Measurements from ENCODE around the gene ULK1. TPM values are rescaled to one million over a fixed set of nuclear protein-coding genes. Genes with fewer than 3 reads are reported as not detected.

ULK1 gene
- total and polyA plus RNA-seq, 4 donors, result 15.4 to 32.8 (median 22.8) TPM

- Histone ChIP-seq H3K9me3 (ENCODE audit: control insufficient read depth in 4 of 4, insufficient read depth in 3 of 4, low read length in 3 of 4) (no peaks in the 10 kb centered on the region), H3K27me3 (ENCODE audit: control insufficient read depth in 3 of 3, insufficient read depth in 3 of 3, low read length in 2 of 3) (no peaks in the 10 kb centered on the region), H3K36me3 (ENCODE audit: control insufficient read depth in 4 of 4, insufficient read depth in 4 of 4, low read length in 4 of 4) (peaks cover 6 to 79% (median 24%) of the 10 kb centered on the region in 4 donors), H3K4me1 (ENCODE audit: control insufficient read depth in 5 of 5, insufficient read depth in 5 of 5, low read length in 5 of 5) (peaks cover 0 to 3% (median 0%) of the 10 kb centered on the region in 5 donors), H3K27ac (ENCODE audit: low read depth in 1 of 2, low read length in 1 of 2) (peak overlapping the region in 1 of 2 donors; percentile 34), H3K4me3 (no peak overlapping the region), H3K9ac (ENCODE audit: insufficient read depth in 1 of 2, low read length in 2 of 2) (no peak overlapping the region)
- no peak for TF ChIP-seq CTCF (IDR thresholded peaks at IDR 0.05; ENCODE audit: control extremely low read depth, extremely low read depth)
- DNase-seq (no peak), ATAC-seq (ENCODE audit: insufficient read depth, low FRiP score) (no peak)
- whole genome bisulfite sequencing, 2 donors, result 89% methylated on average over 22 of the region's 22 CpGs
Measured at GRCh38 chr12:131911851-131912477, 17.5 kb downstream of the ULK1 start.

- H3K36me3 ChIP-seq (ENCODE audit: control insufficient read depth in 4 of 4, insufficient read depth in 4 of 4, low read length in 4 of 4), result peaks cover 6 to 80% (median 22%) of the 10 kb centered on the region in 4 donors
- peak overlapping the region in 1 of 2 donors; percentile 39 for H3K27ac ChIP-seq (ENCODE audit: low read depth in 1 of 2, low read length in 1 of 2)
- peaks cover 0 to 3% (median 0%) of the 10 kb centered on the region in 5 donors for H3K4me1 ChIP-seq (ENCODE audit: control insufficient read depth in 5 of 5, insufficient read depth in 5 of 5, low read length in 5 of 5)
- no peaks in the 10 kb centered on the region for H3K9me3 ChIP-seq (ENCODE audit: control insufficient read depth in 4 of 4, insufficient read depth in 3 of 4, low read length in 3 of 4)
- no peak overlapping the region for H3K9ac ChIP-seq (ENCODE audit: insufficient read depth in 1 of 2, low read length in 2 of 2)
- WGBS, 2 donors, result 70% methylated on average over 18 to 20 of the region's 20 CpGs
- peak in 2 of 3 donors; percentile 25 to 30 for DNase-seq
- no peak for TF ChIP-seq CTCF (IDR thresholded peaks at IDR 0.05; ENCODE audit: control extremely low read depth, extremely low read depth)
- no peaks in the 10 kb centered on the region for H3K27me3 ChIP-seq (ENCODE audit: control insufficient read depth in 3 of 3, insufficient read depth in 3 of 3, low read length in 2 of 3)
- no peak overlapping the region for H3K4me3 ChIP-seq
- peak; percentile 51 for ATAC-seq (ENCODE audit: insufficient read depth, low FRiP score)
Measured at GRCh38 chr12:131912518-131913274, 18.3 kb downstream of the ULK1 start.

GRCh38 chr12:131913666-131914065 is 19.2 kb downstream of the ULK1 start:
- H3K36me3 ChIP-seq (ENCODE audit: control insufficient read depth in 4 of 4, insufficient read depth in 4 of 4, low read length in 4 of 4), result peaks cover 6 to 80% (median 22%) of the 10 kb centered on the region in 4 donors
- ATAC-seq (ENCODE audit: insufficient read depth, low FRiP score), result no peak
- 94 to 95% methylated on average over 8 of the region's 8 CpGs for WGBS, 2 donors

More at GRCh38 chr12:131913666-131914065, 19.2 kb downstream of the ULK1 start:
- H3K9me3 ChIP-seq (ENCODE audit: control insufficient read depth in 4 of 4, insufficient read depth in 3 of 4, low read length in 3 of 4), result no peaks in the 10 kb centered on the region
- no peak for TF ChIP-seq CTCF (IDR thresholded peaks at IDR 0.05; ENCODE audit: control extremely low read depth, extremely low read depth)
- H3K27me3 ChIP-seq (ENCODE audit: control insufficient read depth in 3 of 3, insufficient read depth in 3 of 3, low read length in 2 of 3), result no peaks in the 10 kb centered on the region
- H3K4me1 ChIP-seq (ENCODE audit: control insufficient read depth in 5 of 5, insufficient read depth in 5 of 5, low read length in 5 of 5), result peaks cover 0 to 3% (median 0%) of the 10 kb centered on the region in 5 donors
- no peak overlapping the region for H3K27ac ChIP-seq (ENCODE audit: low read depth in 1 of 2, low read length in 1 of 2)
- no peak for DNase-seq
- H3K9ac ChIP-seq (ENCODE audit: insufficient read depth in 1 of 2, low read length in 2 of 2), result no peak overlapping the region
- H3K4me3 ChIP-seq, result no peak overlapping the region
